Stimulated activated memory B cell treated with anti-CD40 and anti-IgM and Interleukin-4, amounts not matched to agents 10 μg/mL and 1 μg/mL and 100 μg/mL, for 72 hours (primary cell): ENCODE measurements around the gene TFPT.
"Not testable (repeated sequence)": the region's sequence is repeated elsewhere in the genome, so short reads cannot be mapped to it uniquely, and the experiment has no call there.

Source experiments
- ATAC-seq: fragments of 150-1000 bp; cut with Tn5 transposase; 2 replicates; pipeline ENCODE4 v1.10.0; 2021
- H3K27ac Mint-ChIP-seq: one replicate; pipeline ENCODE4 v1.8.0; 2022; ENCODE audit warnings: mild to moderate bottlenecking, mixed read lengths
- H3K27me3 Mint-ChIP-seq: one replicate; pipeline ENCODE4 v1.8.0; 2022; ENCODE audit warnings: mixed read lengths
- H3K36me3 Mint-ChIP-seq: one replicate; pipeline ENCODE4 v1.8.0; 2022; ENCODE audit warnings: mixed read lengths
- H3K4me1 Mint-ChIP-seq: one replicate; pipeline ENCODE4 v1.8.0; 2022; ENCODE audit warnings: mixed read lengths
- H3K4me3 Mint-ChIP-seq: one replicate; pipeline ENCODE4 v1.8.0; 2022; ENCODE audit warnings: mild to moderate bottlenecking, moderate library complexity, mixed read lengths
- H3K9me3 Mint-ChIP-seq: one replicate; pipeline ENCODE4 v1.8.0; 2022; ENCODE audit warnings: mixed read lengths

Gene TFPT

DNA sequence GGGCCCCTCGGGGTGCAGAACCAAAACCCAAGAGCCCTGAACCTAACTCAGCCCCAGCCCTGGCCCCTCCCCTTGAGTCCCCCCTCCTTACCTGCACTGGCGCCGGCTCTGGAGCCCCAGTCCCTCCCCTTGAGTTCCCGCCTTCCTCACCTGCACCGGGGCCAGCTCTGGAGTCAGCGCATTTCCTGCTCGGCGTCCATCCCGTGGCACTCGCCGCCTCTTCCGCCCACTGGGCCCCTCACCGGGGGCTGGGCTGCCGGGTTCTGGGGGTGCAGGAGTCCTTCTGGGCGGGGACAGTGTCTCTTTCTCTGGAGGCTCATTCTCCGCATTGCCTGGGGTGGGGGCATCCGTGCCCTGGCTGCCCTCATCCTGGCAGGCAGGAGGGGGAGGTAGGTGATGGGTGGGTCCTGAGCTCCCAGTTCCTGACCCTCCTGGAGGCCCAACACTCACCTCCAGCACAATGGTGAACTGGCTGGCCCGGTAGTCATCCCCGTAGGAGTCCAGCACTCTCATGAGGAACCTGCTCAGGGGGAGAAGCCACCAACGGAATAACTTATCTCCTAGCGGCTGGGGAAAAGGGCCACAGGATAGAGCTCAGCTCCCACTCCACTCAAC lies 7.5 kb downstream of the TFPT start:
- H3K9me3 Mint-ChIP-seq = no peaks in the 10 kb centered on the region
- H3K4me3 Mint-ChIP-seq = no peak overlapping the region
- H3K4me1 Mint-ChIP-seq = peaks cover 30% of the 10 kb centered on the region
- H3K27me3 Mint-ChIP-seq = no peaks in the 10 kb centered on the region
- H3K36me3 Mint-ChIP-seq = peaks cover 58% of the 10 kb centered on the region
- ATAC-seq = no peak
- no peak overlapping the region for H3K27ac Mint-ChIP-seq

DNA sequence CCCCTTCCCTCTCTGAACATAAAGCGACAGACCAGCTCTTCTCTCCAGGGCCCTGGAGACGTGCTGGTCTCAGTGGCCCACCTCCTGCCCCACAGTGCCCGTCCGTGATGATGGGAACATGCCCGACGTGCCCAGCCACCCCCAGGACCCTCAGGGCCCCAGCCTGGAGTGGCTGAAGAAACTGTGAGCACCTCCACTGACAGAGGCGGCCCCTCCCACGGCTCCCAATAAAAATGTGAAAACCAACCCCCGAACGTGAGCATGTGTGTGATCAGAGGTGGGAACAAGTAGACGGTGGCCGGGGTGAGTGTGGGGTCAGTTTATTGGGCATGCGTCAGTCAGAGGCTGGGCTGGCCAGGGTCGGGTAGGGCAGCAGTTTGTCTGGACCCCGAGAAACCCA lies 8.7 kb downstream of the TFPT start:
- H3K27ac Mint-ChIP-seq = no peak overlapping the region
- peaks cover 58% of the 10 kb centered on the region for H3K36me3 Mint-ChIP-seq
- H3K27me3 Mint-ChIP-seq = no peaks in the 10 kb centered on the region
- H3K9me3 Mint-ChIP-seq = no peaks in the 10 kb centered on the region
- no peak for ATAC-seq
- no peak overlapping the region for H3K4me3 Mint-ChIP-seq
- peaks cover 30% of the 10 kb centered on the region for H3K4me1 Mint-ChIP-seq

- ATAC-seq = no peak
- Mint-ChIP-seq H3K27ac (no peak overlapping the region), H3K27me3 (no peaks in the 10 kb centered on the region), H3K4me1 (peaks cover 30% of the 10 kb centered on the region), H3K4me3 (no peak overlapping the region), H3K9me3 (no peaks in the 10 kb centered on the region), H3K36me3 (peaks cover 54% of the 10 kb centered on the region)
Measured at GRCh38 chr19:54105796-54106195, 9.7 kb downstream of the TFPT start.

DNA sequence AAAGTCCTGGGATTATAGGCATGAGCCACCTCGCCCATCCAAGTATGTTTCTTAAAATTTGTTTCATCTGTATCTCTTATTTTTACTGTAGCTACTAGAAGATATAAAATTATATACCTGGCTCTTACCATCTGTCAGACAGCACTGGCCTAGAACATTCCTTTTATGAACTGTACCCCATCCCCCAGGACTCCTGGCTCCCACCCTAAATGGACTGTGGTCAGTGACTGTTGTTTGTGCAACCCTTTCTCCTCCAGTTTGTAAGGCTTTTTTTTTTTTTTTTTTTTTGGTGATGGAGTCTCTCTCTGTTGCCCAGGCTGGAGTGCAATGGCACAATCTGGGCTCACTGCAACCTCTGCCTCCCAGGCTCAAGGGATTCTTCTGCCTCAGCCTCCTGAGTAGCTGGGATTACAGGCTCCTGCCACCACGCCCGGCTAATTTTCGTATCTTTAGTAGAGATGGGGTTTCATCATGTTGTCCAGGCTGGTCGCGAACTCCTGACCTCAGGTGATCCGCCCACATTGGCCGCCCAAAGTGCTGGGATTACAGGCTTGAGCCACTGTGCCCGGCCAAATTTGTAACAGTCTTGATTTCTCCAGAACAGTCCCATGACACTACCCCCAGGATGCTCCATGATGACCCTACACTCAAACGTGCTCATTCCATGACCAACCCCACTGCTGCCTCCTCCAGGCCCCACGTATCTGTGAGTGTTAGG lies 10.3 kb downstream of the TFPT start:
- peaks cover 30% of the 10 kb centered on the region for H3K4me1 Mint-ChIP-seq
- H3K36me3 Mint-ChIP-seq = peaks cover 48% of the 10 kb centered on the region
- no peak overlapping the region for H3K27ac Mint-ChIP-seq
- H3K4me3 Mint-ChIP-seq = no peak overlapping the region
- no peaks in the 10 kb centered on the region for H3K9me3 Mint-ChIP-seq
- H3K27me3 Mint-ChIP-seq = no peaks in the 10 kb centered on the region
- ATAC-seq = no peak

GRCh38 chr19:54102421-54103169 lies 12.9 kb downstream of the TFPT start, which contains the start of gene NDUFA3:
Gene NDUFA3, plus strand, starts transcription at chr19:54102855. Its CDS starts 24 bp downstream, at chr19:54102879.
- Mint-ChIP-seq H3K9me3 (no peaks in the 10 kb centered on the region), H3K4me1 (peaks cover 27% of the 10 kb centered on the region), H3K27me3 (peaks cover 9% of the 10 kb centered on the region), H3K27ac (peak within 1 kb of the TSS; percentile 84), H3K4me3 (peak within 1 kb of the TSS; percentile 90), H3K36me3 (peaks cover 24% of the 10 kb centered on the region)
- peak; percentile 99 for ATAC-seq

GRCh38 chr19:54100561-54100960 lies 14.9 kb downstream of the TFPT start, which contains the start of gene OSCAR:
Gene OSCAR, minus strand, starts transcription at chr19:54100803. Its CDS starts 11 bp downstream, at chr19:54100792.
- Mint-ChIP-seq H3K4me3 (peak within 1 kb of the TSS; percentile 62), H3K9me3 (no peaks in the 10 kb centered on the region), H3K36me3 (peaks cover 3% of the 10 kb centered on the region), H3K4me1 (peaks cover 26% of the 10 kb centered on the region), H3K27me3 (peaks cover 24% of the 10 kb centered on the region), H3K27ac (peak within 1 kb of the TSS; percentile 59)
- ATAC-seq = no peak

DNA sequence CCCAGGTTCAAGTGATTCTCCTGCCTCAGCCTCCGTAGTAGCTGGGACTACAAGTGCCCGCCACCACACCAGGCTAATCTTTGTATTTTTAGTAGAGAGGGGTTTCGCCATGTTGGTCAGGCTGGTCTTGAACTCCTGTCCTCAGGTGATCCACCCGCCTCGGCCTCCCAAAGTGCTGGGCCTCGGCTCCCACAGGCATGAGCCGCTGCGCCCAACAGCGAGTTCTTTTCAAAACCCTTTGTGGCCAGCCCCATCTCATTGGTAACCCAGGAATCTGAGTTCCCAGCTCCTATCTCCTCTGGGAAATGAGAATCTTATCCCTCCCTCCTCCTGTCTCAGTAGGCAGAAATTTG lies 15.6 kb downstream of the TFPT start:
- not testable (repeated sequence) for H3K36me3 Mint-ChIP-seq, H3K9me3 Mint-ChIP-seq, H3K27ac Mint-ChIP-seq, ATAC-seq, H3K4me3 Mint-ChIP-seq
- peaks cover 28% of the 10 kb centered on the region for H3K27me3 Mint-ChIP-seq
- H3K4me1 Mint-ChIP-seq = peaks cover 23% of the 10 kb centered on the region

GRCh38 chr19:54099190-54099902 lies 16.1 kb downstream of the TFPT start:
- Mint-ChIP-seq H3K27ac (no peak overlapping the region), H3K4me3 (no peak overlapping the region), H3K27me3 (peaks cover 33% of the 10 kb centered on the region), H3K4me1 (peaks cover 23% of the 10 kb centered on the region), H3K9me3 (no peaks in the 10 kb centered on the region), H3K36me3 (no peaks in the 10 kb centered on the region)
- ATAC-seq = no peak

GRCh38 chr19:54096617-54097106 lies 18.8 kb downstream of the TFPT start:
- peaks cover 16% of the 10 kb centered on the region for H3K4me1 Mint-ChIP-seq
- peak overlapping the region; percentile 57 for H3K4me3 Mint-ChIP-seq
- H3K36me3 Mint-ChIP-seq = peaks cover 6% of the 10 kb centered on the region
- peak; percentile 63 for ATAC-seq
- H3K27me3 Mint-ChIP-seq = peaks cover 52% of the 10 kb centered on the region
- peaks cover 4% of the 10 kb centered on the region for H3K9me3 Mint-ChIP-seq
- peak overlapping the region; percentile 43 for H3K27ac Mint-ChIP-seq

DNA sequence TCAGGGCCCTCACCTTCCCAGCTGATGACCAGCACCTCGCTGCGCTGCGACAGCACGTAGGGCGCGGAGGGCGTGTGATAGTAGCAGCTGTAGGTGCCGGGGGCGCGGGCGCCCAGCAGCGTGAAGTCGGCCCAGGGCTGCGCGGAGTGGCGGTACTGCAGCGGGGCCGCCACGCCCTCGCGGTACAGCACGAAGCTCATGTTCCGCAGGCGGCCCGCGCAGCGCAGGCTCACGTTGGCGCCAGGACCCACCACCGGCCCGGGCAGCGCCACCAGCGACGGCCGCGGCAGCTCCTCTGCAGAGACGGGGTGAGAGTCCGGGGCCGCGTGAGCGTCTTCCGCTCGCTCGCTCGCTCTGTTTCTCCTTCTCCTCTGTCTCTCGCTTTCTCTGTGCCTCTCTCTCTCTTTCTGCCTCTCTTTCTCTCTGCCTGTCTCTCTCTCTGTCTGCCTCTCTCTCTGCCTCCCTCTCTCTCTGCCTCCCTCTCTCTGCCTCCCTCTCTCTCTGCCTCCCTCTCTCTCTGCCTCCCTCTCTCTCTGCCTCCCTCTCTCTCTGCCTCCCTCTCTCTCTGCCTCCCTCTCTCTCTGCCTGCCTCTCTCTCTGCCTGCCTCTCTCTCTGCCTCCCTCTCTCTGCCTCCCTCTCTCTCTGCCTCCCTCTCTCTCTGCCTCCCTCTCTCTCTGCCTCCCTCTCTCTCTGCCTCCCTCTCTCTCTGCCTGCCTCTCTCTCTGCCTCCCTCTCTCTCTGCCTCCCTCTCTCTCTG lies 19.4 kb downstream of the TFPT start:
- Mint-ChIP-seq H3K4me3 (peak overlapping the region; percentile 66), H3K27me3 (peaks cover 58% of the 10 kb centered on the region), H3K27ac (peak overlapping the region; percentile 43), H3K4me1 (peaks cover 16% of the 10 kb centered on the region)
- H3K9me3 Mint-ChIP-seq, H3K36me3 Mint-ChIP-seq: not testable (repeated sequence)
- ATAC-seq = peak; percentile 80

- peak overlapping the region; percentile 66 for H3K4me3 Mint-ChIP-seq
- H3K27ac Mint-ChIP-seq = no peak overlapping the region
- H3K27me3 Mint-ChIP-seq = peaks cover 62% of the 10 kb centered on the region
Measured at GRCh38 chr19:54095136-54095858, 20.2 kb downstream of the TFPT start.

DNA sequence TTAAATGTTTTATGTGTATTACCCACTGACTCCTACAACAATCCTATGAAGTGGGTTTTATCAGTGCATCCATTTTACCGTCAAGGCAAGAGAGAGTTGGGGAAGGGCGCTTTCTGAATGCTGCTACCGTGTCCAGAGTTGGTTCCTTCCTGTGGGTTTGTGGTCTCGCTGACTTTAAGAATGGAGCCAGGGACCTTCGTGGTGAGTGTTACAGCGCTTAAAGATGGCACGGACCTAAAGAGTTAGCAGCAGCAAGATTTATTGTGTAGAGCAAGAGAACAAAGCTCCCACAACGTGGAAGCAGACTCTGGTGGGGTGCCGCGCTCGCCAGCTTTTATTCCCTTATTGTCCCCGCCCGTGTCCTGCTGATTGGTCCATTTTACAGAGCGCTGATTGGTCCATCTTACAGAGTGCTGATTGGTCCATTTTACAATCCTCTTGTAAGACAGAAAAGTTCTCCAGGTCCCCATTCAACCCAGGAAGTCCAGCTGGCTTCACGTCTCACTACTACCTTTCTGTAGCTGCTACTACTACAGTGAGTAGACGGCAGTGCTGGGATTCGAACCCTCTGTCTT lies 20.9 kb downstream of the TFPT start:
- peaks cover 6% of the 10 kb centered on the region for H3K36me3 Mint-ChIP-seq
- H3K27me3 Mint-ChIP-seq = peaks cover 59% of the 10 kb centered on the region
- peaks cover 4% of the 10 kb centered on the region for H3K9me3 Mint-ChIP-seq
- no peak for ATAC-seq
- peaks cover 16% of the 10 kb centered on the region for H3K4me1 Mint-ChIP-seq
- H3K27ac Mint-ChIP-seq = no peak overlapping the region
- H3K4me3 Mint-ChIP-seq = no peak overlapping the region

More at GRCh38 chr19:54095136-54095858, 20.2 kb downstream of the TFPT start:
- peaks cover 4% of the 10 kb centered on the region for H3K9me3 Mint-ChIP-seq
- peaks cover 6% of the 10 kb centered on the region for H3K36me3 Mint-ChIP-seq
- no peak for ATAC-seq
- peaks cover 16% of the 10 kb centered on the region for H3K4me1 Mint-ChIP-seq

DNA sequence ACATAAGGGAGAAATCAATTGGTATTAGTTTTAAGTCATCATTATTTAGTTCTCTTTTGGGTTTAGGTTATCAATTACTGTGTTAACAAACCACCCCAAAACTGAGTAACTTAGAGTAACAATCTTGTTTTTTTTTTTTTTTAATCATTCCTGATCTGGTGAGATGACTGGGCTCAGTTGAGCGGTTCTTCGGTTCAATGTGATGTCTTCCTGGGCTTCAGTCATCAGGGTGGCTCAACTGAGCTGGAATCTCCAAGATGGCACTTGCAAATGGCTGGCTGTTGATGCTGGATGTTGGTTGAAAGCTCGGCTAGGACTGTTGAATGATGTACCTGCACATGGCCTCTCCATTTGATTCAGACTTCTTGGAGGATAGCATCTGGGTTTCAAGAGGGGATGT lies 31.0 kb downstream of the TFPT start:
- Mint-ChIP-seq H3K4me3 (no peak overlapping the region), H3K4me1 (no peaks in the 10 kb centered on the region), H3K9me3 (peaks cover 4% of the 10 kb centered on the region), H3K27me3 (peaks cover 9% of the 10 kb centered on the region), H3K36me3 (no peaks in the 10 kb centered on the region), H3K27ac (no peak overlapping the region)
- no peak for ATAC-seq
